H1 (cell line): ENCODE results near the gene SMG7. TPM values are rescaled to one million over a fixed set of nuclear protein-coding genes. Genes with fewer than 3 reads are reported as not detected.

ENCODE experiments used
- CTCF ChIA-PET: fragments of 300-600 bp; sonication (Branson Sonifier 250); formaldehyde crosslinking; loops from one replicate; lab custom pipeline; 2021; ENCODE audit not compliant: partially characterized antibody; lab: Charles Lee
- POLR2A ChIA-PET: fragments of 300-600 bp; sonication (Branson Sonifier 250); formaldehyde crosslinking; loops from one replicate; lab custom pipeline; 2021; ENCODE audit warnings: inconsistent platforms; ENCODE audit not compliant: partially characterized antibody; lab: Charles Lee
- DNase-seq, 2 experiments: peaks; one replicate each; pipeline versions ENCODE4 v3.0.0 to v3.0.0-alpha.2; 2010 to 2022; ENCODE audit warnings: low spot score in 2 of 2, low read depth in 1 of 2, mixed read lengths in 1 of 2
- FAIRE-seq: peaks from 2 replicates; lab custom pipeline; 2011; peaks lifted over from hg19 to GRCh38; lab: Jason Lieb, UNC
- H2AFZ ChIP-seq: 2 replicates; pipeline ENCODE4 v1.8.1; 2012; ENCODE audit warnings: low read length, inconsistent platforms
- H2AK5ac ChIP-seq: 2 replicates; pipeline ENCODE4 v1.6.1; 2013; ENCODE audit warnings: low read depth, low read length
- H2BK120ac ChIP-seq: replicated peaks from 2 replicates; pipeline ENCODE3; 2013; ENCODE audit warnings: low read depth, low read length, inconsistent platforms
- H2BK12ac ChIP-seq: 2 replicates; pipeline ENCODE4 v1.6.1; 2013; ENCODE audit warnings: low read depth, low read length
- H2BK15ac ChIP-seq: 2 replicates; pipeline ENCODE4 v1.6.1; 2013; ENCODE audit warnings: low read length
- H2BK20ac ChIP-seq: 2 replicates; pipeline ENCODE4 v1.6.1; 2013; ENCODE audit warnings: low read length
- H2BK5ac ChIP-seq: 2 replicates; pipeline ENCODE4 v1.6.1; 2013; ENCODE audit warnings: low read depth, low read length
- H3K14ac ChIP-seq: 2 replicates; pipeline ENCODE4 v1.6.1; 2013; ENCODE audit warnings: inconsistent platforms; ENCODE audit not compliant: insufficient read length
- H3K18ac ChIP-seq: 2 replicates; pipeline ENCODE4 v1.6.1; 2013; ENCODE audit warnings: low read length; ENCODE audit errors: extremely low read depth
- H3K23ac ChIP-seq: 2 replicates; pipeline ENCODE4 v1.6.1; 2013; ENCODE audit warnings: inconsistent platforms; ENCODE audit not compliant: insufficient read length
- H3K23me2 ChIP-seq: 2 replicates; pipeline ENCODE4 v1.6.1; 2013; ENCODE audit warnings: low read depth, low read length
- H3K27ac ChIP-seq: 2 replicates; pipeline ENCODE4 v1.6.1; 2011; ENCODE audit warnings: low read depth, low read length, inconsistent platforms
- H3K27me3 ChIP-seq, 4 experiments: replicated peaks in 1 of 4; 1 replicate in 1 of 4; 2 replicates in 3 of 4; pipeline versions ENCODE4 v1.6.1 to v1.8.1; 2011 to 2013; ENCODE audit warnings: low read length in 3 of 4, mild to moderate bottlenecking in 3 of 4, inconsistent platforms in 2 of 4, mixed read lengths in 2 of 4, moderate library complexity in 1 of 4; ENCODE audit not compliant: control insufficient read depth in 3 of 4, insufficient read depth in 3 of 4; ENCODE audit errors: extremely low read depth in 1 of 4
- H3K36me3 ChIP-seq, 4 experiments: 2 replicates each; pipeline versions ENCODE4 v1.6.1 to v1.8.1; 2011 to 2013; ENCODE audit warnings: mild to moderate bottlenecking in 4 of 4, low read length in 3 of 4, moderate library complexity in 2 of 4, control low read depth in 1 of 4, inconsistent platforms in 1 of 4; ENCODE audit not compliant: insufficient read depth in 4 of 4, control insufficient read depth in 2 of 4
- H3K4ac ChIP-seq: replicated peaks from 2 replicates; pipeline ENCODE3; 2013; ENCODE audit warnings: low read length, low read depth, mixed read lengths, inconsistent platforms; ENCODE audit not compliant: insufficient read length
- H3K4me1 ChIP-seq, 4 experiments: replicated peaks in 1 of 4; 1 replicate in 1 of 4; 2 replicates in 3 of 4; pipeline versions ENCODE4 v1.6.1 to v1.8.1; 2011 to 2013; ENCODE audit warnings: low read length in 3 of 4, inconsistent platforms in 2 of 4, mixed read lengths in 1 of 4; ENCODE audit not compliant: insufficient read depth in 4 of 4, control insufficient read depth in 3 of 4
- H3K4me2 ChIP-seq, 2 experiments: 2 replicates each; pipeline versions ENCODE4 v1.6.1 to v1.8.1; 2011 to 2013; ENCODE audit warnings: low read depth in 2 of 2, low read length in 2 of 2, control low read depth in 1 of 2, inconsistent platforms in 1 of 2, mild to moderate bottlenecking in 1 of 2; ENCODE audit not compliant: insufficient read depth in 1 of 2
- H3K4me3 ChIP-seq, 4 experiments: fragments of 200-600, 300-600 bp in 1 of 4; sonication (generic), shearing (Covaris generic), sonication (Bioruptor Twin) in 1 of 4; 2 replicates each; pipeline versions ENCODE4 v1.5.1 to v1.8.1; 2011 to 2016; ENCODE audit warnings: low read length in 4 of 4, low read depth in 3 of 4, control low read depth in 2 of 4, inconsistent platforms in 2 of 4, mild to moderate bottlenecking in 2 of 4, mixed read lengths in 1 of 4, moderate library complexity in 1 of 4; ENCODE audit not compliant: insufficient read depth in 2 of 4; ENCODE audit errors: extremely low read depth in 1 of 4
- H3K56ac ChIP-seq: replicated peaks from 2 replicates; pipeline ENCODE3; 2013; ENCODE audit warnings: low read depth, mild to moderate bottlenecking, mixed read lengths, low read length, inconsistent platforms; ENCODE audit not compliant: insufficient read length
- H3K79me1 ChIP-seq: 2 replicates; pipeline ENCODE4 v1.6.1; 2013; ENCODE audit warnings: low read depth, low read length, control low read depth
- H3K79me2 ChIP-seq, 2 experiments: 2 replicates each; pipeline versions ENCODE4 v1.6.1 to v1.8.1; 2012 to 2013; ENCODE audit warnings: low read length in 2 of 2, mild to moderate bottlenecking in 2 of 2, inconsistent platforms in 1 of 2; ENCODE audit not compliant: insufficient read depth in 2 of 2, control insufficient read depth in 1 of 2
- H3K9ac ChIP-seq, 4 experiments: replicated peaks in 1 of 4; 1 replicate in 1 of 4; 2 replicates in 3 of 4; pipeline versions ENCODE4 v1.6.1 to v1.8.1; 2011 to 2013; ENCODE audit warnings: low read depth in 3 of 4, low read length in 3 of 4, control low read depth in 2 of 4, mild to moderate bottlenecking in 2 of 4, moderate library complexity in 2 of 4, inconsistent platforms in 1 of 4; ENCODE audit errors: extremely low read depth in 1 of 4
- H3K9me3 ChIP-seq, 2 experiments: 2 replicates each; pipeline versions ENCODE4 v1.6.1 to v1.8.1; 2012 to 2013; ENCODE audit warnings: mild to moderate bottlenecking in 2 of 2, moderate library complexity in 2 of 2, control low read depth in 1 of 2, inconsistent platforms in 1 of 2, low read depth in 1 of 2, low read length in 1 of 2, mixed read lengths in 1 of 2; ENCODE audit not compliant: insufficient read depth in 2 of 2
- H4K20me1 ChIP-seq, 2 experiments: replicated peaks in 1 of 2; 2 replicates each; pipeline versions ENCODE3 to v1.8.1; 2011 to 2013; ENCODE audit warnings: inconsistent platforms in 2 of 2, low read length in 2 of 2, mild to moderate bottlenecking in 1 of 2; ENCODE audit not compliant: insufficient read depth in 2 of 2, control insufficient read depth in 1 of 2
- H4K5ac ChIP-seq: 2 replicates; pipeline ENCODE4 v1.6.1; 2013; ENCODE audit warnings: low read length, low read depth, mixed read lengths, inconsistent platforms; ENCODE audit not compliant: insufficient read length
- H4K8ac ChIP-seq: 2 replicates; pipeline ENCODE4 v1.8.0; 2013; ENCODE audit warnings: mild to moderate bottlenecking, moderate library complexity, low read length, inconsistent platforms; ENCODE audit not compliant: insufficient read depth; ENCODE audit errors: extremely low read depth
- H4K91ac ChIP-seq: replicated peaks from 2 replicates; pipeline ENCODE3; 2013; ENCODE audit warnings: low read length, mixed read lengths, inconsistent platforms; ENCODE audit not compliant: insufficient read length
- CTBP2 ChIP-seq: IDR thresholded peaks from 2 replicates; pipeline ENCODE4 v1.7.0; 2011; ENCODE audit warnings: borderline replicate concordance, mild to moderate bottlenecking, moderate library complexity, mixed read lengths, low read length; ENCODE audit not compliant: insufficient read depth, insufficient read length
- EZH2 ChIP-seq: fragments of 200-600 bp; sonication (generic); IDR thresholded peaks from 2 replicates; pipeline ENCODE4 v1.7.1; 2012; ENCODE audit warnings: low read depth, mild to moderate bottlenecking, moderate library complexity, low read length, inconsistent platforms; ENCODE audit not compliant: severe bottlenecking
- FOSL1 ChIP-seq: IDR thresholded peaks from 2 replicates; pipeline ENCODE4 v1.6.1; 2011; ENCODE audit warnings: mild to moderate bottlenecking, low read depth, low read length, moderate library complexity; ENCODE audit not compliant: insufficient read depth
- GABPA ChIP-seq: IDR thresholded peaks from 2 replicates; pipeline ENCODE4 v1.6.1; 2011; ENCODE audit warnings: mild to moderate bottlenecking, low read length, moderate library complexity, borderline replicate concordance; ENCODE audit not compliant: insufficient read depth
- NANOG ChIP-seq: IDR thresholded peaks from 2 replicates; pipeline ENCODE4 v1.6.1; 2011; ENCODE audit warnings: low read length, low read depth, mild to moderate bottlenecking, inconsistent platforms; ENCODE audit not compliant: insufficient read depth, poor library complexity, severe bottlenecking
- POLR2A ChIP-seq, 2 experiments: IDR thresholded peaks; 1 replicate in 1 of 2; 2 replicates in 1 of 2; pipeline ENCODE4 v1.6.1; 2011; ENCODE audit warnings: low read depth in 2 of 2, low read length in 2 of 2, mild to moderate bottlenecking in 2 of 2; ENCODE audit errors: control extremely low read depth in 1 of 2
- RXRA ChIP-seq: IDR thresholded peaks from 2 replicates; pipeline ENCODE4 v1.6.1; 2011; ENCODE audit warnings: low read depth, mild to moderate bottlenecking, low read length, moderate library complexity; ENCODE audit not compliant: insufficient read depth
- SIN3A ChIP-seq, 2 experiments: IDR thresholded peaks in 1 of 2; conservative IDR thresholded peaks in 1 of 2; 2 replicates each; pipeline ENCODE4 v1.6.1; 2011 to 2012; ENCODE audit warnings: low read length in 2 of 2, improper control_type of control experiment in 1 of 2, low read depth in 1 of 2, mild to moderate bottlenecking in 1 of 2
- SP4 ChIP-seq: IDR thresholded peaks from 2 replicates; pipeline ENCODE4 v1.6.1; 2012; ENCODE audit warnings: low read length, inconsistent platforms
- ZNF274 ChIP-seq: IDR thresholded peaks from 2 replicates; pipeline ENCODE4 v1.7.0; 2012; ENCODE audit warnings: low read length, borderline replicate concordance; ENCODE audit errors: extremely low read depth
- WGBS, 2 experiments: shearing (Covaris generic) in 1 of 2; methylation state at CpG; one replicate each; pipeline versions ENCODE4 v1.1.6 to v1.1.7; 2013 to 2015; ENCODE audit warnings: low lambda C conversion rate in 2 of 2, mixed read lengths in 2 of 2, inconsistent platforms in 1 of 2, low coverage in 1 of 2, missing lambda C conversion rate in 1 of 2; ENCODE audit not compliant: insufficient replicate concordance in 2 of 2, insufficient coverage in 1 of 2, insufficient read length in 1 of 2; ENCODE audit errors: extremely low coverage in 1 of 2, missing lambda C conversion rate in 1 of 2; 5-methylcytosine and 5-hydroxymethylcytosine counted together
- polyA plus RNA-seq, 7 experiments: library from polyadenylated mRNA; depleted of rRNA in 3 of 7; stranded (reverse) in 5 of 7; unstranded in 2 of 7; fragments of >200 nt in 5 of 7; fragments of 200-250 nt in 2 of 7; gene quantifications; 1 replicate in 5 of 7; 2 replicates in 1 of 7; 4 replicates in 1 of 7; pipeline versions ENCODE4 v1.2.1 to v1.2.3, GENCODE V29; 2011 to 2013; ENCODE audit warnings: missing spikeins in 2 of 7, mixed read lengths in 2 of 7
- total RNA-seq: library from RNA; stranded (reverse); fragmentation: NEBNext Ultra II Directional; extraction: Animal tissue kit (Norgen Biotek cat#: 25700); gene quantifications from 2 replicates; pipeline ENCODE4 v1.2.1, GENCODE V29; 2021
- TF ChIP-seq, protein P1 (sequence below), 3 experiments: IDR thresholded peaks; 1 replicate in 2 of 3; 2 replicates in 1 of 3; pipeline versions ENCODE4 v1.5.1 to v1.6.1; 2011; ENCODE audit warnings: low read length in 3 of 3, mild to moderate bottlenecking in 3 of 3, inconsistent platforms in 2 of 3, low read depth in 1 of 3, moderate library complexity in 1 of 3; ENCODE audit not compliant: insufficient read depth in 1 of 3; ENCODE audit errors: control extremely low read depth in 1 of 3

The SMG7 gene
- total and polyA plus RNA-seq, 2 of the 8 experiments (the other 6 are each of a cell fraction or from before 2014, with no cell fraction given): 39.3 to 65.6 TPM

DNA sequence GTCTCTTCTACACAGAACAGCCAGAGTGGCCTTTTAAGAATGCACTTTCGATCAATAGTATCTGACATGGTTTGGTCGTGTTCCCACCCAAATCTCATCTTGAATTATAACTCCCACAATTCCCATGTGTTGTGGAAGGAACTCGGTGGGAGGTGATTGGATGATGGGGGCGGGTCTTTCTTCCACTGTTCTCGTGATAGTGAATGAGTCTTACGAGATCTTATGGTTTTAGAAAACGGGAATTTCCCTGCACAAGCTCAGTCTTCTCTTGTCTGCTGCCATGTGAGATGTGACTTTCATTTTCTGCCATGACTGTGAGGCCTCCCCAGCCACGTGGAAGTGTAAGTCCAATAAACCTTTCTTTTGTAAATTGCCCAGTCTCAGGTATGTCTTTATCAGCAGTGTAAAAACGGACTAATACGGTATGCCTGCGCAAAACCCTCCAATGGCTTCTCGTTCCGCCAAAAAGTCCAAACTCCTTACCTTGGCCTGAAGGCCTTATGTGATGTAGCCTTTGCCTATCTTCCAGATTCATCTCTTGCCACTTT is 23.0 kb upstream of the SMG7 start:
- Histone ChIP-seq H3K79me2 (no peaks in the 10 kb centered on the region), H3K27ac (no peak overlapping the region), H2AK5ac (no peak overlapping the region), H3K14ac (no peak overlapping the region), H4K8ac (no peak overlapping the region), H2BK20ac (no peak overlapping the region), H3K4me3 (no peak overlapping the region), H3K79me1 (no peaks in the 10 kb centered on the region), H4K20me1 (no peaks in the 10 kb centered on the region), H4K5ac (no peak overlapping the region), H3K9ac (no peak overlapping the region), H3K4me1 (no peaks in the 10 kb centered on the region), H2BK5ac (no peak overlapping the region), H3K4me2 (no peak overlapping the region), H3K27me3 (no peaks in the 10 kb centered on the region), H3K23ac (no peak overlapping the region), H4K91ac (no peak overlapping the region), H2BK15ac (no peak overlapping the region), H3K23me2 (no peaks in the 10 kb centered on the region), H3K56ac (no peak overlapping the region), H3K18ac (no peak overlapping the region), H3K9me3 (no peaks in the 10 kb centered on the region), H2AFZ (peak overlapping the region; percentile 93; the same call in 1 of the 2 replicates), H2BK12ac (no peak overlapping the region), H3K36me3 (no peaks in the 10 kb centered on the region), H2BK120ac (no peak overlapping the region), H3K4ac (no peak overlapping the region)
- FAIRE-seq (no peak), DNase-seq (no peak)
- ChIA-PET CTCF (no interaction called here), POLR2A (no interaction called here)
- WGBS, 2 experiments: 87% methylated on average over 13 of the region's 13 CpGs; no CpG with 5 or more reads in 1 of the 2 experiments
- TF ChIP-seq ZNF274 (no peak), RXRA (no peak), EZH2 (no peak), FOSL1 (no peak), POLR2A (IDR thresholded peaks at IDR 0.05; ENCODE audit: control extremely low read depth in 1 of 2, low read depth in 2 of 2, low read length in 2 of 2) (no peak), GABPA (no peak), NANOG (no peak), CTBP2 (no peak), SIN3A (conservative IDR thresholded peaks at IDR 0.05 in 1 of 2, IDR thresholded peaks at IDR 0.05 in 1 of 2; ENCODE audit: low read depth in 1 of 2, low read length in 2 of 2) (no peak), SP4 (no peak)
- TF ChIP-seq, protein P1, sequence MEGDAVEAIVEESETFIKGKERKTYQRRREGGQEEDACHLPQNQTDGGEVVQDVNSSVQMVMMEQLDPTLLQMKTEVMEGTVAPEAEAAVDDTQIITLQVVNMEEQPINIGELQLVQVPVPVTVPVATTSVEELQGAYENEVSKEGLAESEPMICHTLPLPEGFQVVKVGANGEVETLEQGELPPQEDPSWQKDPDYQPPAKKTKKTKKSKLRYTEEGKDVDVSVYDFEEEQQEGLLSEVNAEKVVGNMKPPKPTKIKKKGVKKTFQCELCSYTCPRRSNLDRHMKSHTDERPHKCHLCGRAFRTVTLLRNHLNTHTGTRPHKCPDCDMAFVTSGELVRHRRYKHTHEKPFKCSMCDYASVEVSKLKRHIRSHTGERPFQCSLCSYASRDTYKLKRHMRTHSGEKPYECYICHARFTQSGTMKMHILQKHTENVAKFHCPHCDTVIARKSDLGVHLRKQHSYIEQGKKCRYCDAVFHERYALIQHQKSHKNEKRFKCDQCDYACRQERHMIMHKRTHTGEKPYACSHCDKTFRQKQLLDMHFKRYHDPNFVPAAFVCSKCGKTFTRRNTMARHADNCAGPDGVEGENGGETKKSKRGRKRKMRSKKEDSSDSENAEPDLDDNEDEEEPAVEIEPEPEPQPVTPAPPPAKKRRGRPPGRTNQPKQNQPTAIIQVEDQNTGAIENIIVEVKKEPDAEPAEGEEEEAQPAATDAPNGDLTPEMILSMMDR (IDR thresholded peaks at IDR 0.05; ENCODE audit: control extremely low read depth in 1 of 3, insufficient read depth in 1 of 3, low read depth in 1 of 3, low read length in 3 of 3): no peak
